ENCODE results near the gene HS2ST1. TPM values are rescaled to one million over a fixed set of nuclear protein-coding genes. Genes with fewer than 3 reads are reported as not detected.

HS2ST1 gene
- total RNA-seq, 2 donors from 2014 or later = 6.5 to 10.4 TPM

- no peak for TF ChIP-seq CTCF (IDR thresholded peaks at IDR 0.05)
- no peak for ATAC-seq (ENCODE audit: insufficient number of reproducible peaks, low FRiP score, low read depth)
- Histone ChIP-seq H3K36me3 (no peaks in the 10 kb centered on the region), H3K9me3 (no peaks in the 10 kb centered on the region), H3K4me1 (ENCODE audit: control insufficient read depth in 1 of 2, low read depth in 2 of 2) (peaks cover 11 to 28% of the 10 kb centered on the region in 2 donors), H3K27me3 (replicated peaks; ENCODE audit: insufficient read depth) (no peaks in the 10 kb centered on the region), H3K27ac (peak overlapping the region; percentile 77 to 86), H3K4me3 (peak overlapping the region; percentile 84)
- no peak for DNase-seq (ENCODE audit: low spot score)
Observed at GRCh38 chr1:86915737-86916235, 1.4 kb downstream of the HS2ST1 start.

- no peak overlapping the region for H3K4me3 ChIP-seq
- no peak for ATAC-seq (ENCODE audit: insufficient number of reproducible peaks, low FRiP score, low read depth)
Observed at GRCh38 chr1:86916752-86917151, 2.3 kb downstream of the HS2ST1 start.

GRCh38 chr1:86922445-86922844 is 8.0 kb downstream of the HS2ST1 start:
- Histone ChIP-seq H3K36me3 (no peaks in the 10 kb centered on the region), H3K4me3 (no peak overlapping the region), H3K27me3 (replicated peaks; ENCODE audit: insufficient read depth) (no peaks in the 10 kb centered on the region), H3K27ac (no peak overlapping the region), H3K9me3 (peaks cover 8% of the 10 kb centered on the region), H3K4me1 (ENCODE audit: control insufficient read depth in 1 of 2, low read depth in 2 of 2) (no peaks in the 10 kb centered on the region)
- no peak for TF ChIP-seq CTCF (IDR thresholded peaks at IDR 0.05)
- ATAC-seq (ENCODE audit: insufficient number of reproducible peaks, low FRiP score, low read depth) (no peak), DNase-seq (ENCODE audit: low spot score) (no peak)

More at GRCh38 chr1:86916752-86917151, 2.3 kb downstream of the HS2ST1 start:
- no peak for DNase-seq (ENCODE audit: low spot score)
- no peak for TF ChIP-seq CTCF (IDR thresholded peaks at IDR 0.05)
- Histone ChIP-seq H3K9me3 (no peaks in the 10 kb centered on the region), H3K27ac (no peak overlapping the region), H3K27me3 (replicated peaks; ENCODE audit: insufficient read depth) (no peaks in the 10 kb centered on the region), H3K36me3 (no peaks in the 10 kb centered on the region), H3K4me1 (ENCODE audit: control insufficient read depth in 1 of 2, low read depth in 2 of 2) (peaks cover 8 to 21% of the 10 kb centered on the region in 2 donors)

GRCh38 chr1:86924324-86924960 is 10.0 kb downstream of the HS2ST1 start:
- no peak for DNase-seq (ENCODE audit: low spot score)
- Histone ChIP-seq H3K36me3 (no peaks in the 10 kb centered on the region), H3K9me3 (peaks cover 8% of the 10 kb centered on the region), H3K4me3 (no peak overlapping the region), H3K27ac (no peak overlapping the region), H3K4me1 (ENCODE audit: control insufficient read depth in 1 of 2, low read depth in 2 of 2) (no peaks in the 10 kb centered on the region), H3K27me3 (replicated peaks; ENCODE audit: insufficient read depth) (no peaks in the 10 kb centered on the region)
- ATAC-seq (ENCODE audit: insufficient number of reproducible peaks, low FRiP score, low read depth) = no peak
- TF ChIP-seq CTCF (IDR thresholded peaks at IDR 0.05) = no peak

- Histone ChIP-seq H3K36me3 (no peaks in the 10 kb centered on the region), H3K27ac (no peak overlapping the region), H3K4me3 (no peak overlapping the region), H3K27me3 (replicated peaks; ENCODE audit: insufficient read depth) (no peaks in the 10 kb centered on the region), H3K4me1 (ENCODE audit: control insufficient read depth in 1 of 2, low read depth in 2 of 2) (no peaks in the 10 kb centered on the region), H3K9me3 (peaks cover 8% of the 10 kb centered on the region)
- no peak for DNase-seq (ENCODE audit: low spot score)
- ATAC-seq (ENCODE audit: insufficient number of reproducible peaks, low FRiP score, low read depth) = no peak
- no peak for TF ChIP-seq CTCF (IDR thresholded peaks at IDR 0.05)
Observed at GRCh38 chr1:86925742-86926141, 11.3 kb downstream of the HS2ST1 start.

Measured in thoracic aorta (tissue), 2 donors.